Measurements from ENCODE around the gene TADA2B.
A peak's percentile ranks its signal among the peaks of the same experiment; 100 is the strongest.
"Not testable (repeated sequence)": the region's sequence is repeated elsewhere in the genome, so short reads cannot be mapped to it uniquely, and the experiment has no call there.

Gene TADA2B

GRCh38 chr4:7060346-7061150 lies 17.4 kb downstream of the TADA2B start:
- no peak for DNase-seq

GRCh38 chr4:7061815-7062214 lies 18.6 kb downstream of the TADA2B start:
- DNase-seq: no peak

DNA sequence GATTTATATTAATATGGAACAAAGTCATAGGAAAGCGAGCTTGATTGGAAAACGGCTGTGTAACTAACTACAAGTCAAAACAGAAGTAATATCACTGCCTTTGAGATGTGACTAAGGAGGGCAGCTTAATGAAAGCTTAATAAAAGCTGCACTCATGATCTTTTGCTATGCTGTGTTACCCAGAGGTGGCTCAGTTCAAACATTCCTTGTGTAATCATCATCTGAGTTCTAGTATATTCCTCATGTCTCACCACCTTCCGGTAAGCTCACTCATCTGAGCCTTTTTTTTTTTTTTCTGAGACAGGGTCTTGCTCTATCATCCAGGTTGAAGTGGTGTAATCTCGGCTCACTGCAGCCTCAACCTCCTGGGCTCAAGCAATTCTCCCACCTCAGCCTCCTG lies 19.6 kb downstream of the TADA2B start:
- DNase-seq: no peak

DNA sequence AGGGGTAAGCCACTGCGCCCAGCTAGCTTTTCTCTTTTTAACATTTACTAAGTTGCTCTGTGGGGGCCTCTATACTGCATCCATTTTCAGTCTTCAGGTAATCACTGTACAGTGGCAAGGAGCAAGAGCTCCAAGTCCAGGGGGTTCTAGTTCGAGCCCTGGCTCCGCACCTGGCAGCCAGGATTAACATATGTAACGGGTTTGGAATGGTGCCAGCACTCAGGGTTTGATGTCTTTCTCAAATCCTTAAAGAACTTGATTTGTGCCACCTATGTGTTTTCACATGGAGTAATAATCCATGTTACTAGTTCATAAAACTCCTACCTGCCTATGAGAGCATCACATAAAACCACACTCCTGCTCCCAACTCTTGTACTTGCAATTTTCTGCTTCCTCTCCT lies 20.2 kb downstream of the TADA2B start:
- DNase-seq: no peak

DNA sequence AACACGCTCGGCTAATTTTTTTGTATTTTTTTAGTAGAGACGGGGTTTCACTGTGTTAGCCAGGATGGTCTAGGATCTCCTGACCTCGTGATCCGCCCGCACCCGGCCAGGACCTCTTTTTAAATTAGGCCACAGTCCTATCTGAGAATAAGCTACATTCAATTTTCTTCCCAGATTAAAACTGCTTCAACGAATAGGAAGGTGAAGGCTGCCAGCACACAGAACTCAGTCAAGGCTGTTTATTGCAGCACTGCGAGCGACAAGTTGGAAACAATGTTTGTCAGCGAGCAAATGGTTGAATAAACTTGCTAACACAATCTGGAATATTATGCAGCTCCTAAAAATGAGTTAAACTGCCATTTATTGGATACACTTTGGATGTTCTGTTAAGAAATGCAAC lies 22.8 kb downstream of the TADA2B start:
- DNase-seq: no peak

DNA sequence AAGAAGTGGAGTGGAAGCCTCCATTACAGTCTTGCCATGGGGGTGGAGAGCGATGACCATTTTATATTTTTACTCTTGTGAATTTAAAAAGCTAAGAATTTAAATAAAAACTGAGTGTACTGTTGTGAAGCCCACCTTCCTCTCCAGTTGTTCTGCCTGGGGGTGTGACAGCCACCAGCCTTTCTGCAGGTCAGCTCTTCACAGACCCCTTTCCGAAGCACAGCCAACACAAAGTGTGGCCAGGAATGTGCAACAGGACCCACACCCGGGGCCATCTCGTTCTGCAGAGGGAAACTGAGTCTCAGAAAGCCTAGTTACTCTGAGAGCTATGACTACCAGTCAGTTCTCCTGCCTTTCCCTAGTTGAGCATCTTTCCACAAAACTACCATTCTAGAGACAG lies 23.3 kb downstream of the TADA2B start:
- no peak for DNase-seq

- no peak for DNase-seq
These were observed 23.9 kb downstream of the TADA2B start for GRCh38 chr4:7067126-7067451.

DNA sequence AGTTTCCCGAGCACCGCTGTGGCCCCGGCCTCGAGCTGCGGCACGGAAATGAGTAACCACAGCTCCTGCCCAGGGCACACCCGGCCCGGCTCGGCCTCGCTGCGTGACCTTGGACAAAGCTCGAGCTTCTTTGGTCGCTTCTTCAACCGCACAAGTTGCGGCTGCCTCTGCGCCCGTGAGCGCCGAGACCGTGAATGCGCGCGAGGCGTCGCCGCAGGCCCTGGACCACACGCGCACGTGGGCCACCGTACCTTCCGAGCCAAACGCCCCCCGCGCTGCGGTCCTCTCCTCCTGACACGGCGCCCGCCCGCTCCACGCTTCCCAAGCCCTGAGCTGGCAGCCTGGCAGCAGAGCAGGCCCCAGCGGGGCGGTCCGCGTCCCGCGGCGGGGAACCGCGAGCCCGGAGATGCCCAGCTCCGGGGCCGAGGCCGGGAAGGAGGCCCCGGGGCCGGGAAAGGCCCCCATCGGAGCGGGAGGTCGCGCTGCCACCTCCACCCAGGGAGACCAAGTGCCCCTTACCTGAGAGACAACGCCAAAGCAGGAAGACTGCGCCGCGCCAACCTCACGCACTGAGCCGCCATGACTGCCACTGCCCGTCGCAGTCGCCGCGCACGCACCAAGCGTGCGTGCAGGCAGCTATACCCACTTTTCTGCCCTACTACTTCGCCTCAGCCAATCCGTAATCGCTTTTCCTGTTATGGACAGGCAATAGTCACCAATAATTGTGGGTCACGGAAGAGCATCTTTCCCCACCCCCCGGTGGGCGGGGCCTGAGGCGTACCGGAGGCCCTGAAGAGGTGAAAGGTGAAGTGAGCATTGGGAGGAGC lies 24.5 kb downstream of the TADA2B start, which contains the start of gene GRPEL1:
Gene GRPEL1, minus strand, starts transcription at position 613 of the 827 bp plus-strand sequence. Its CDS starts 32 bp downstream, at position 581.
- peak; percentile 86 for DNase-seq

DNA sequence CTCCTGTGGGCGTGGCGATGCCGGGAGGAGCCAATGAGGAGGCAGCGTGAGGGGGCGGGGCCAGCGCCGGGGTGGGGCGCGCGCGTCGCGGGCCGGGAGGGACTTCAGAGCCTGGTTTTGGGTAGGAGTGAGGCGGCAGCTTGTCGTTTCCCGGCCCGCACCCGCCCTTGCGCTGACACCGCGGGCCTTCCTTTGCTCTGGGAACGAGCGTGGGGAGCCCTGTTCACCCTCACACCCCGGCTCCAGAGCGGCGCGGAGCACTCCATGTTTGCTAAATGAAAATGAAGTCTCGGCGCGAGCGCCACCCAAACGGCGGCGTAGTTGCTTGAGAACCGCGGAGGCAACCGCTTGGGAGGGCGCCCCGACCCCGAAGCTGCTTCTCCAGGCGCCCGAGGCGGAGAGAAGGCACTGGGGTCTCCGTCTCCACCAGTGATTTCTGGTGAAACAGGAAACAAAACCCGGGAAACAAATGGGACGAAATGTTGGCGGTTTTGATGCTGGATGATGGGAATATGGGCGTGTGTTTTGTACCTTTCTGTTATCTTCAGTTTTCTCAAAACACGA lies 25.2 kb downstream of the TADA2B start:
- DNase-seq: no peak

DNA sequence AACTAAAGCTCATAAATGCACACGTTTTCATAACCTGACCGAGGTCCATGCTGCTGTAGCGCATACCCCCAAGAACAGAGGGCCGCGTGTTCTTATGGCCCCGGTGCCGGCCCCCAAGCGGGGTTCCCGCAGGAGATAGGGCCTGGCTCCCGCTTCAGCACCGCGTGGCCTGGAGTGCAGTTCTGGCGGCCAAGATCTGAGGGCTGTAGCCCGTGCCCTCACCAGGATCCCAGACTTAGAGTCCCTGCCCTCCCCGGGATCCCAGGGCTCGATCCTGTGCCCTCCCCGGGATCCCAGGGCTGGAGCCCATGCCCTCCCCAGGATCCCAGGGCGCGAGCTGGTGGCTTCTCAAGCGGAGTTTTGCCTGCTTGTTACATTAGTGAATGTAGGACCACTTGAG lies 25.7 kb downstream of the TADA2B start:
- no peak for DNase-seq

- DNase-seq: peak; percentile 24
These were observed 27.7 kb downstream of the TADA2B start for GRCh38 chr4:7070729-7071511.

DNA sequence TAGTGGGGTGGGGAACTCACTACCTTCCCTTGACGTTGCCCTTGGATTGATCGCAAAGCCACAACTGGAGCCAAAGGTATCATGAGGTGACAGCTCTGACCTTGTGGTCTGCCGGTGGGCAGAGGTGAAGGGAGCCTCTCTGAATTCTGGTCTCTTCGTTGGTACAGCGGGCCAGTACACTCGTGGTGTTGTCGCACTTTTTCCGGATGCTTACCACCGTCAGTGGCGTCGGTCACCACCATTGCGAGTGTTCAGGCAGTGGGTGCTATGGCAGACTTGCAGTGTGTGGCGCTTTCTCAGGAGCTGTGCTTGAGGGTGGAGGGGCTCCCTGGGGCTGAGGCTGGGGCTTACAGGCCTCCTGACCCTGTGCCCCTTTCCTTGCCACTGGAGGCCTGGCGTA lies 29.9 kb downstream of the TADA2B start:
- no peak for DNase-seq

DNA sequence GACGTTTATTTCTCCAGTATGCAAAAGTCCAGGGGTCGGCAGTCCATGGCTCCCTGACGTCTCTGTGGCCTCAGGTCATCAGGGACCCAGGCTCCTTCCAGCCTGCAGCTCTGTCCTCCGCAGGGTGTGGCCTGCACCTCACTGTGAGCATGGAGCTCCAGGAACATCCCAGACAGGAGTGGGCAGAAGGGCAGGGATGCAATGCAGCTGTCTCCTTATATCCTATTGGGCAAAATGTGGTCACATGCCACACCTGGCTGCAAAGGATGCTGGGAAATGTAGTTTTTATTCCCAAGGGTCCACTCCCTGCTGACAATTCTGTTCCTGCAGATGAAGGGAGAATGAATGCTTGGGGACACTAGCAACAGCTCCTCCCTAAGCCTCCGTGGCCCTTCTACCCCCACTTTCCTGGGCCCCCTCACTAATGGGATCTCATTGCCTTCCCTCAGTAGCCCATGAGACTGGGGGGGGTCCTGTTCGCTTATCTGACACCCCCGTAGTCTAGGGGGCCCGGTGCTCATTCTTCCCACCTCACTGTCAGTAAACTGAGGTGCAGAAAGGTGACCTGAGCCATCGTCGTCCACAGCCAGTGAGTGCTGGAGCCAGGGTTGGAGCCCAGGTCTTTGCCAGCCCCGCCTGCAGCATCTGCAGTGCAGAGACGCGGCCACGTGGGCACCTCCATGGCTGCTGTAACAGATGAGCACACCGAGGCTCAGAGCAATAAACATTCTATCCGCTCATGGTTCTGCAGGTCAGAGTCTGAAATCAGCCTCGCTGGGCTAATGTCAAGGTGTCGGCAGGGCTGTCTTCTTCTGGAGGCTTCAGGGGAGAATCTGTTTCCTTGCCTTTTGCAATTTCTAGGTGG lies 30.6 kb downstream of the TADA2B start:
- DNase-seq: no peak

- DNase-seq: no peak
These were observed 31.3 kb downstream of the TADA2B start for GRCh38 chr4:7074426-7074825.

- DNase-seq: no peak
These were observed 33.0 kb downstream of the TADA2B start for GRCh38 chr4:7075962-7076695.

GRCh38 chr4:7076696-7077082 lies 33.5 kb downstream of the TADA2B start:
- no peak for DNase-seq

DNA sequence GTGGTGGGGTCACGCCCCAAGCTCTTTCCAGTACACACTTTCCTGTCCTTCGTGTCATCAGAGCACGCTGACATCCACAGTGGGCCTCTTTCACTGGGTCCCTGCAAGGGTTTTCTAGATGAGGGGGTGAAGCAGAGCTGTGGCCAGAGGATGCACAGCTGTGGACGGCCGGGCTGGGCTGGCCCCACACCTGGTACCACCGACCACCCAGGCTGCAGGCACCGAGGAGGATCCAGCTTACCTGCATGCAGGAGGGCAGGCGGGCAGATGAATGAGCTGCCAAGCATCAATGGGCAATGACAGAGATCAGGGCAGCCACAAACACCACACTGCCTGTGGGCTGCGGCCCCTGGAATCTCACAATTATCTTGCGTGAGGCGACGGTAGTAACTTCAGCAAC lies 34.2 kb downstream of the TADA2B start:
- no peak for DNase-seq

- DNase-seq: no peak
These were observed 34.9 kb downstream of the TADA2B start for GRCh38 chr4:7078025-7078424.

GRCh38 chr4:7079483-7079882 lies 36.3 kb downstream of the TADA2B start:
- not testable (repeated sequence) for DNase-seq

DNA sequence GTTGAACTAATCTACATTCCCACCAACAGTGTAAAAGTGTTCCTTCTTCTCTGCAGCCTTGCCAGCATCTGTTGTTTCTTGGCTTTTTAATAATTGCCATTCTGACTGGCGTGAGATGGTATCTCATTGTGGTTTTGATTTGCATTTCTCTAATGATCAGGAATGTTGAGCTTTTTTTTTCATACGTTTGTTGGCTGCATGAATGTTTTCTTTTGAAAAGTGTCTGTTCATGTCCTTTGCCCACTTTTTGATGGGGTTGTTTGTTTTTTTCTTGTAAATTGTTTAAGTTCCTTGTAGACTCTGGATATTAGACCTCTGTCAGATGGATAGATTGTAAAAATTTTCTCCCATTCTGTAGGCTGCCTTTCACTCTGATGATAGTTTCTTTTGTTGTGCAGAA lies 36.7 kb downstream of the TADA2B start:
- DNase-seq: not testable (repeated sequence)
